Natural killer cell (primary cell): Measurements from ENCODE around the gene UROD. TPM values are rescaled to one million over a fixed set of nuclear protein-coding genes. Genes with fewer than 3 reads are reported as not detected.

Source experiments
- ATAC-seq, 3 donors: fragments of 150-1000 bp in 2 of 3; fragments of 200-7000 bp in 1 of 3; cut with Tn5 transposase; 1 replicate in 1 of 3; 2 replicates in 2 of 3; pipeline ENCODE4 v1.10.0; 2021; ENCODE audit warnings: mild to moderate bottlenecking in 2 of 3, moderate library complexity in 2 of 3
- DNase-seq, 2 donors: peaks; one replicate each; pipeline versions ENCODE4 v3.0.0 to v3.0.0-alpha.2; 2013 to 2021; ENCODE audit warnings: mixed read lengths in 1 of 2
- H3K27ac ChIP-seq: one replicate; pipeline ENCODE4 v1.5.1; 2013; ENCODE audit warnings: mild to moderate bottlenecking, low read length
- H3K27me3 ChIP-seq: one replicate; pipeline ENCODE4 v1.6.1; 2013; ENCODE audit warnings: low read length; ENCODE audit not compliant: control insufficient read depth, insufficient read depth
- H3K36me3 ChIP-seq: one replicate; pipeline ENCODE4 v1.6.1; 2013; ENCODE audit warnings: low read length; ENCODE audit not compliant: control insufficient read depth, insufficient read depth
- H3K4me1 ChIP-seq: one replicate; pipeline ENCODE4 v1.6.1; 2013; ENCODE audit warnings: low read length; ENCODE audit not compliant: control insufficient read depth, insufficient read depth
- H3K4me3 ChIP-seq: one replicate; pipeline ENCODE4 v1.5.1; 2013; ENCODE audit warnings: low read length
- H3K9me3 ChIP-seq: one replicate; pipeline ENCODE4 v1.6.1; 2013; ENCODE audit warnings: low read length; ENCODE audit not compliant: control insufficient read depth, insufficient read depth
- H3K27ac Mint-ChIP-seq, 2 donors: one replicate each; pipeline ENCODE4 v1.8.0; 2022; ENCODE audit warnings: mild to moderate bottlenecking in 2 of 2, mixed read lengths in 2 of 2, moderate library complexity in 1 of 2
- H3K27me3 Mint-ChIP-seq, 2 donors: one replicate each; pipeline ENCODE4 v1.8.0; 2022; ENCODE audit warnings: low read depth in 2 of 2, mixed read lengths in 2 of 2
- H3K36me3 Mint-ChIP-seq: one replicate; pipeline ENCODE4 v1.8.0; 2022; ENCODE audit warnings: mixed read lengths
- H3K4me1 Mint-ChIP-seq, 2 donors: one replicate each; pipeline ENCODE4 v1.8.0; 2022; ENCODE audit warnings: mixed read lengths in 2 of 2
- H3K4me3 Mint-ChIP-seq: one replicate; pipeline ENCODE4 v1.8.0; 2022; ENCODE audit warnings: mild to moderate bottlenecking, moderate library complexity, mixed read lengths
- H3K9me3 Mint-ChIP-seq, 2 donors: one replicate each; pipeline ENCODE4 v1.8.0; 2022; ENCODE audit warnings: mixed read lengths in 2 of 2
- WGBS: methylation state at CpG from one replicate; pipeline ENCODE4 v1.1.7; 2013; ENCODE audit warnings: missing lambda C conversion rate; ENCODE audit not compliant: insufficient coverage; 5-methylcytosine and 5-hydroxymethylcytosine counted together
- intact Hi-C: fragments of 100-400 bp; cut with micrococcal nuclease; formaldehyde crosslinking; loops from one replicate; pipeline ENCODE4 v1.14.2; 2022
- total RNA-seq, 4 donors: library from RNA; stranded (reverse); fragments of 120-200 nt in 1 of 4; gene quantifications; one replicate each; pipeline versions ENCODE4 v1.2.3 to v1.2.4, GENCODE V29; 2013 to 2022
- TF ChIP-seq, protein P1 (sequence below): fragments of 200-600 bp; IDR thresholded peaks from one replicate; pipeline ENCODE4 v1.8.0; 2022; ENCODE audit warnings: antibody characterized with exemption

UROD gene
- total RNA-seq, 3 donors from 2014 or later (not counting 1 experiment from before 2014, with no cell fraction given): 54.5 to 65.4 (median 56.6) TPM

GRCh38 chr1:45047032-45047431 lies 35.0 kb downstream of the UROD start:
- Mint-ChIP-seq H3K27me3 (no peaks in the 10 kb centered on the region), H3K36me3 (no peaks in the 10 kb centered on the region), H3K4me1 (peaks cover 7 to 8% of the 10 kb centered on the region in 2 donors), H3K27ac (no peak overlapping the region), H3K4me3 (no peak overlapping the region), H3K9me3 (no peaks in the 10 kb centered on the region)
- DNase-seq (no peak), ATAC-seq (no peak)
- WGBS: 87% methylated on average over 5 of the region's 5 CpGs
- TF ChIP-seq, protein P1, sequence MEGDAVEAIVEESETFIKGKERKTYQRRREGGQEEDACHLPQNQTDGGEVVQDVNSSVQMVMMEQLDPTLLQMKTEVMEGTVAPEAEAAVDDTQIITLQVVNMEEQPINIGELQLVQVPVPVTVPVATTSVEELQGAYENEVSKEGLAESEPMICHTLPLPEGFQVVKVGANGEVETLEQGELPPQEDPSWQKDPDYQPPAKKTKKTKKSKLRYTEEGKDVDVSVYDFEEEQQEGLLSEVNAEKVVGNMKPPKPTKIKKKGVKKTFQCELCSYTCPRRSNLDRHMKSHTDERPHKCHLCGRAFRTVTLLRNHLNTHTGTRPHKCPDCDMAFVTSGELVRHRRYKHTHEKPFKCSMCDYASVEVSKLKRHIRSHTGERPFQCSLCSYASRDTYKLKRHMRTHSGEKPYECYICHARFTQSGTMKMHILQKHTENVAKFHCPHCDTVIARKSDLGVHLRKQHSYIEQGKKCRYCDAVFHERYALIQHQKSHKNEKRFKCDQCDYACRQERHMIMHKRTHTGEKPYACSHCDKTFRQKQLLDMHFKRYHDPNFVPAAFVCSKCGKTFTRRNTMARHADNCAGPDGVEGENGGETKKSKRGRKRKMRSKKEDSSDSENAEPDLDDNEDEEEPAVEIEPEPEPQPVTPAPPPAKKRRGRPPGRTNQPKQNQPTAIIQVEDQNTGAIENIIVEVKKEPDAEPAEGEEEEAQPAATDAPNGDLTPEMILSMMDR: no peak
- H3K4me3 ChIP-seq: no peak overlapping the region
- no peaks in the 10 kb centered on the region for H3K9me3 ChIP-seq
- H3K36me3 ChIP-seq: no peaks in the 10 kb centered on the region
- intact Hi-C loops: no loop called here
- H3K4me1 ChIP-seq: peaks cover 3% of the 10 kb centered on the region
- no peaks in the 10 kb centered on the region for H3K27me3 ChIP-seq
- H3K27ac ChIP-seq: no peak overlapping the region

DNA sequence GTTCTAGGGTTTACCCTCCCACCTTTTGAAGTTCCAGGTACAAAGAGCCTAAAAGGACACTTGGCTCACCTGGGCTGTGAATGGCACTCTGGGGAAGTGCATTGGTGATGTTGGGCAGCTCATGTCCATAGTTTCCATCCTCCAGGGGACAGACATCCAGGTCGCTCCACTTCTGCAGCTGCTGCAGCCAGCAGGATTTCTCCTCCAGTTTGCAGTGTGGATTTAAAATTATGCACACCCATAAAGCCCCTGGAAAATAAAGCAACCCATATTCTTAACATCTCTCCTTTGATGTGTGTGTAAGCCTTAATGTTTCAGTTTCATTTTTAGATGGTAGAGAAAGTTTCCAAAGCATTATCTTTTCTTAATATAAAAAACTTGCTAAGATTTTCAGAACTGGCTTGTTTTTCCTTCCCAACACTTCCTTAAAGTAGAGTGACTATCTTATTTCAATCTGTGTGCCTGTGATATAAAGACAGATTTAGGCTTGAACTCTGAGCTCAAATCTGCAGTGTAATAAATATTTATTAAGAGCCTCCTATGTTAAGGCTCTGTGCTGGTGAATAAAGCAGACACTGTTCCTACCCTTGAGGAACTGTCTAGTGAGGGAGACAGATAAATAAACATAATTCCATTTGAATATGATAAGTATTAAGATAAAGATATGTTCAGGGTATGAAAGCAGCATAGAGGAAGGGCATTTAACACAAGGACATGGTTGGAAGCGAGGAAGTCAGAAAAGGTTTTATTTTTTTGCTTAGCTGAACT lies 39.1 kb downstream of the UROD start:
- Mint-ChIP-seq H3K9me3 (no peaks in the 10 kb centered on the region), H3K27ac (peak overlapping the region; percentile 85 to 86), H3K36me3 (no peaks in the 10 kb centered on the region), H3K27me3 (no peaks in the 10 kb centered on the region), H3K4me1 (peaks cover 7 to 8% of the 10 kb centered on the region in 2 donors), H3K4me3 (peak overlapping the region; percentile 71)
- intact Hi-C loops: no loop called here
- WGBS: 73% methylated on average over 1 of the region's 2 CpGs
- Histone ChIP-seq H3K27ac (peak overlapping the region; percentile 59), H3K9me3 (no peaks in the 10 kb centered on the region), H3K36me3 (no peaks in the 10 kb centered on the region), H3K27me3 (no peaks in the 10 kb centered on the region), H3K4me3 (peak overlapping the region; percentile 5), H3K4me1 (peaks cover 3% of the 10 kb centered on the region)
- DNase-seq: peak in 1 of 2 donors; percentile 30
- peak in 2 of 3 donors; percentile 38 to 56 for ATAC-seq
- TF ChIP-seq, protein P1: no peak

DNA sequence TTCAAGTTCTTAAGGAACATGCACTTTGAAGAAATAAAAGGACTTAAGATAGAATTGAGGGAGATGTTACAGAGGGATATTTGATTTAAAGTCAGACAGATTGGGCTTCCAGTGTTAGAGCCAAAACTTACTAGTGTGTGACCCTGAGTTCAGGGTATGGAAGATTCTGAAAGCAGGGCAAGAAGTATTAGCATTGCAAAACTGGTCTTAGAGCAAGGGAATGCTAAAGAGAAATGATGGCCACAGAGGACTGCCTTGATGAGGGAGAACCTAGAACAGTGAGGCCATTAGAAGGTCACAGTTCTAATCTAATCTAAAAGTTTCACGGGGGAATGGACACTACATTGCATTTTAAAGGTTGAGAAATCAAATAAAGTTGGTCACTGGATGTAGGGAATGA lies 45.5 kb downstream of the UROD start:
- intact Hi-C loops: no loop called here
- no peak for DNase-seq

More for the DNA sequence above, 45.5 kb downstream of the UROD start:
- H3K4me1 ChIP-seq: no peaks in the 10 kb centered on the region
- no peaks in the 10 kb centered on the region for H3K36me3 Mint-ChIP-seq
- H3K36me3 ChIP-seq: no peaks in the 10 kb centered on the region
- H3K27ac ChIP-seq: no peak overlapping the region
- ATAC-seq: no peak
- H3K27ac Mint-ChIP-seq: no peak overlapping the region
- H3K4me1 Mint-ChIP-seq: no peaks in the 10 kb centered on the region
- no peak overlapping the region for H3K4me3 ChIP-seq
- H3K9me3 Mint-ChIP-seq: no peaks in the 10 kb centered on the region
- H3K27me3 Mint-ChIP-seq: no peaks in the 10 kb centered on the region
- TF ChIP-seq, protein P1: no peak
- H3K9me3 ChIP-seq: no peaks in the 10 kb centered on the region
- no peaks in the 10 kb centered on the region for H3K27me3 ChIP-seq
- H3K4me3 Mint-ChIP-seq: no peak overlapping the region
- 88% methylated on average over 1 of the region's 1 CpG for WGBS
